WTC11 (cell line): ENCODE results near the gene CSNK1A1.

Experiments
- ATF2 ChIP-seq: sonication (generic); formaldehyde crosslinking; IDR thresholded peaks from 2 replicates; pipeline ENCODE4 v1.8.1; 2022; ENCODE audit warnings: low read depth, missing genetic modification reagents, borderline replicate concordance
- CTCF ChIP-seq: fragments of 200-600 bp; IDR thresholded peaks from 2 replicates; pipeline ENCODE4 v1.8.0; 2022; ENCODE audit warnings: antibody characterized with exemption
- E2F1 ChIP-seq: sonication (generic); formaldehyde crosslinking; IDR thresholded peaks from 2 replicates; pipeline ENCODE4 v1.8.0; 2022; ENCODE audit warnings: mild to moderate bottlenecking, missing genetic modification reagents
- ETV6 ChIP-seq: sonication (generic); formaldehyde crosslinking; IDR thresholded peaks from 2 replicates; pipeline ENCODE4 v1.8.1; 2022; ENCODE audit warnings: mild to moderate bottlenecking, missing genetic modification reagents
- FOXK1 ChIP-seq: sonication (generic); formaldehyde crosslinking; IDR thresholded peaks from 2 replicates; pipeline ENCODE4 v1.8.0; 2022; ENCODE audit warnings: mild to moderate bottlenecking, moderate library complexity, missing genetic modification reagents
- FOXP1 ChIP-seq: sonication (generic); formaldehyde crosslinking; IDR thresholded peaks from 2 replicates; pipeline ENCODE4 v1.8.0; 2022; ENCODE audit warnings: missing genetic modification reagents, mild to moderate bottlenecking, moderate library complexity, borderline replicate concordance
- KAT7 ChIP-seq: sonication (generic); formaldehyde crosslinking; IDR thresholded peaks from 2 replicates; pipeline ENCODE4 v1.8.1; 2023; ENCODE audit warnings: missing genetic modification reagents, mild to moderate bottlenecking, borderline replicate concordance
- NFE2L1 ChIP-seq: sonication (generic); formaldehyde crosslinking; IDR thresholded peaks from 2 replicates; pipeline ENCODE4 v1.8.1; 2023; ENCODE audit warnings: missing genetic modification reagents
- NR1H2 ChIP-seq: sonication (generic); formaldehyde crosslinking; IDR thresholded peaks from 2 replicates; pipeline ENCODE4 v1.9.0; 2021; ENCODE audit warnings: mild to moderate bottlenecking, moderate library complexity, missing genetic modification reagents
- SMAD3 ChIP-seq: sonication (generic); formaldehyde crosslinking; IDR thresholded peaks from 2 replicates; pipeline ENCODE4 v1.8.0; 2022; ENCODE audit warnings: missing genetic modification reagents, mild to moderate bottlenecking, borderline replicate concordance
- STAT6 ChIP-seq: sonication (generic); formaldehyde crosslinking; conservative IDR thresholded peaks from 2 replicates; pipeline ENCODE4 v1.8.1; 2023; ENCODE audit warnings: mild to moderate bottlenecking, low read depth, missing genetic modification reagents, moderate library complexity
- TCF7 ChIP-seq: sonication (generic); formaldehyde crosslinking; IDR thresholded peaks from 2 replicates; pipeline ENCODE4 v1.8.0; 2022; ENCODE audit warnings: mild to moderate bottlenecking, low read depth, missing genetic modification reagents, moderate library complexity
- ZNF263 ChIP-seq: sonication (generic); formaldehyde crosslinking; IDR thresholded peaks from 2 replicates; pipeline ENCODE4 v1.8.1; 2022; ENCODE audit warnings: low read depth, mild to moderate bottlenecking, moderate library complexity, missing genetic modification reagents
- ZNF317 ChIP-seq: sonication (generic); formaldehyde crosslinking; IDR thresholded peaks from 2 replicates; pipeline ENCODE4 v1.8.1; 2023; ENCODE audit warnings: low read depth, mild to moderate bottlenecking, moderate library complexity, missing genetic modification reagents, borderline replicate concordance

GRCh38 chr5:149503006-149503405, 48.2 kb downstream of the CSNK1A1 start:
- TF ChIP-seq CTCF (no peak), NR1H2 (CRISPR knock-in tag) (no peak), TCF7 (CRISPR knock-in tag) (no peak), NFE2L1 (no peak), ATF2 (CRISPR knock-in tag) (no peak), STAT6 (CRISPR knock-in tag) (no peak), FOXP1 (CRISPR knock-in tag) (no peak), SMAD3 (CRISPR knock-in tag) (no peak), ZNF317 (no peak), ETV6 (CRISPR knock-in tag) (no peak), FOXK1 (no peak), KAT7 (CRISPR knock-in tag) (no peak), ZNF263 (CRISPR knock-in tag) (no peak), E2F1 (CRISPR knock-in tag) (no peak)
